ENCODE results near the gene DPYD.

DNA sequence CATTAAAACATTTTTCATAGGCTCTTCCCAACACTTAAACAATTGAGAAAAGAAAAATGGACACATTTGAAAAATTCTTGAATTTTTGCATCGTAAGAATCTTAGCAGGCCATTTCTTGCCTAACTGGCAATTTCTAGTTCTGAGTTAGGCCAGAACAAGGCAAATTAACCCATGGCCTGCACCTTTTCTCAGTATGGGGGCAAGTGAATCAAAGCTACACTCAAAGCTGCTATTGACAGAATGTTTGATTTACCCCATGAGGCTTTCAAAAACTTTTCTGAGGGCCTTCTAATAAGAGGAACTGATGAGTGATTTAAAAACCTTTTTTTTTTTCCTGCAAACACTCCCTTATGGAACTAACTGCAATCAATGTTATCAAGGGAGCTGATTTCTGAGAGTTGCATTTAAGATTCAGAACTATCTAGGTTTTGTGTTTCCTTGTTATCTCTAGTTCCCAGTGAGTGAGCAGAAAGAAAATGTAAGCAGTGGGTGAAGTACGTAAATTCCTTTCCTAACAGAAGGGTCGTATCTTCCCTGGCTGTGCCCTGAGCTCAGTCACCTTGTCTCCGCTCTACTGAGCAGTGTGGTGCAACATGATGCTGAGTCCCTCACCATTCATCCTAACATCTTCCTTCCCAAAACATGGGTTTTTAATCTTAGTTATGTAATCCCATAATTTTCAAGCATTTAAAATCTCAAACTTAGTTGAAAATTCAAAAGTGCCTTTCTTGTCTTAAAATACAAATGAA, 353.7 kb downstream of the DPYD start:
- TF ChIP-seq, protein P1, sequence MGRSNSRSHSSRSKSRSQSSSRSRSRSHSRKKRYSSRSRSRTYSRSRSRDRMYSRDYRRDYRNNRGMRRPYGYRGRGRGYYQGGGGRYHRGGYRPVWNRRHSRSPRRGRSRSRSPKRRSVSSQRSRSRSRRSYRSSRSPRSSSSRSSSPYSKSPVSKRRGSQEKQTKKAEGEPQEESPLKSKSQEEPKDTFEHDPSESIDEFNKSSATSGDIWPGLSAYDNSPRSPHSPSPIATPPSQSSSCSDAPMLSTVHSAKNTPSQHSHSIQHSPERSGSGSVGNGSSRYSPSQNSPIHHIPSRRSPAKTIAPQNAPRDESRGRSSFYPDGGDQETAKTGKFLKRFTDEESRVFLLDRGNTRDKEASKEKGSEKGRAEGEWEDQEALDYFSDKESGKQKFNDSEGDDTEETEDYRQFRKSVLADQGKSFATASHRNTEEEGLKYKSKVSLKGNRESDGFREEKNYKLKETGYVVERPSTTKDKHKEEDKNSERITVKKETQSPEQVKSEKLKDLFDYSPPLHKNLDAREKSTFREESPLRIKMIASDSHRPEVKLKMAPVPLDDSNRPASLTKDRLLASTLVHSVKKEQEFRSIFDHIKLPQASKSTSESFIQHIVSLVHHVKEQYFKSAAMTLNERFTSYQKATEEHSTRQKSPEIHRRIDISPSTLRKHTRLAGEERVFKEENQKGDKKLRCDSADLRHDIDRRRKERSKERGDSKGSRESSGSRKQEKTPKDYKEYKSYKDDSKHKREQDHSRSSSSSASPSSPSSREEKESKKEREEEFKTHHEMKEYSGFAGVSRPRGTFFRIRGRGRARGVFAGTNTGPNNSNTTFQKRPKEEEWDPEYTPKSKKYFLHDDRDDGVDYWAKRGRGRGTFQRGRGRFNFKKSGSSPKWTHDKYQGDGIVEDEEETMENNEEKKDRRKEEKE (IDR thresholded peaks at IDR 0.05; ENCODE audit: borderline replicate concordance in 1 of 2, control insufficient read depth in 1 of 2, low read depth in 2 of 2, low read length in 1 of 2): no peak
- TF ChIP-seq DPF2 (IDR thresholded peaks at IDR 0.05) (no peak), SP1 (CRISPR knock-in tag; IDR thresholded peaks at IDR 0.05) (no peak), POLR3G (IDR thresholded peaks at IDR 0.05; ENCODE audit: extremely low read depth, insufficient read length, insufficient replicate concordance) (no peak), POLR2A (conservative IDR thresholded peaks at IDR 0.05) (no peak), NR3C1 (CRISPR knock-in tag; IDR thresholded peaks at IDR 0.05) (no peak)
- TF ChIP-seq, protein P2, sequence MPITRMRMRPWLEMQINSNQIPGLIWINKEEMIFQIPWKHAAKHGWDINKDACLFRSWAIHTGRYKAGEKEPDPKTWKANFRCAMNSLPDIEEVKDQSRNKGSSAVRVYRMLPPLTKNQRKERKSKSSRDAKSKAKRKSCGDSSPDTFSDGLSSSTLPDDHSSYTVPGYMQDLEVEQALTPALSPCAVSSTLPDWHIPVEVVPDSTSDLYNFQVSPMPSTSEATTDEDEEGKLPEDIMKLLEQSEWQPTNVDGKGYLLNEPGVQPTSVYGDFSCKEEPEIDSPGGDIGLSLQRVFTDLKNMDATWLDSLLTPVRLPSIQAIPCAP (CRISPR knock-in tag; IDR thresholded peaks at IDR 0.05; ENCODE audit: borderline replicate concordance): no peak
